ENCODE measurements around the gene DHX35. TPM values are rescaled to one million over a fixed set of nuclear protein-coding genes. Genes with fewer than 3 reads are reported as not detected.

The DHX35 gene
- total RNA-seq, 4 donors from 2014 or later: 4.4 to 14.7 (median 10.8) TPM

DNA sequence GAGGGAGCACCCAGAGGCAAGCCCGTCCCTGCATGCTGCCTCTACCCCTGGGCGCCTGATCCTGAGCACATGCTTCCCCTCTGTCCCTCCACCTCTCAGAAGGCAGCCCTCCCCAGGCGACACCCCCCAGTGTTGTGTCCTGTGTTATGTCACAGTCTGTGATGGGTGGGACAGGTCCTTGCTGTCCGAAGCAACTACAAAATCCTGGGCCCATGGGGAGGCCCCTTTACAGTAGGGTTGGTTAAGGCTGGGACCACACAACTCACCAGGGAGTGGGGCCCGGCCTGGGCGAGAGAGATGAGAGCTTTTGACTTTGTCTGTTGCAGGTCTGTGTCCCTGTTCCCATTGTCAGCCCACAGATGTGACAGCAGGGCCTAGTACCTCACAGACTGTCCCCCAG is 78.0 kb downstream of the DHX35 start:
- intact Hi-C loops (cut with DNase I): no loop called here
- no peaks in the 10 kb centered on the region for H3K27me3 ChIP-seq
- TF ChIP-seq CTCF (IDR thresholded peaks at IDR 0.05) (no peak), POLR2A (IDR thresholded peaks at IDR 0.05) (no peak)
- peaks cover 4 to 30% (median 17%) of the 10 kb centered on the region in 3 donors for H3K4me1 ChIP-seq
- peaks cover 0 to 69% (median 17%) of the 10 kb centered on the region in 3 donors for H3K36me3 ChIP-seq
- no peak overlapping the region for H3K27ac ChIP-seq
- H3K9me3 ChIP-seq: no peaks in the 10 kb centered on the region
- H3K4me3 ChIP-seq: no peak overlapping the region
- DNase-seq: no peak
- WGBS, 2 donors: 95 to 100% methylated on average over 1 to 3 of the region's 6 CpGs

- TF ChIP-seq POLR2A (IDR thresholded peaks at IDR 0.05) (no peak), CTCF (IDR thresholded peaks at IDR 0.05) (no peak)
- Histone ChIP-seq H3K36me3 (peaks cover 0 to 60% (median 17%) of the 10 kb centered on the region in 3 donors), H3K9me3 (no peaks in the 10 kb centered on the region), H3K27me3 (no peaks in the 10 kb centered on the region), H3K27ac (peak overlapping the region in 2 of 4 donors; percentile 49 to 76), H3K4me1 (peaks cover 4 to 21% (median 17%) of the 10 kb centered on the region in 3 donors), H3K4me3 (no peak overlapping the region)
- WGBS, 2 donors: 100% methylated on average over 3 of the region's 7 CpGs
- intact Hi-C loops (cut with DNase I): no loop called here
- no peak for DNase-seq
These were observed 78.9 kb downstream of the DHX35 start for GRCh38 chr20:39041067-39041466.

DNA sequence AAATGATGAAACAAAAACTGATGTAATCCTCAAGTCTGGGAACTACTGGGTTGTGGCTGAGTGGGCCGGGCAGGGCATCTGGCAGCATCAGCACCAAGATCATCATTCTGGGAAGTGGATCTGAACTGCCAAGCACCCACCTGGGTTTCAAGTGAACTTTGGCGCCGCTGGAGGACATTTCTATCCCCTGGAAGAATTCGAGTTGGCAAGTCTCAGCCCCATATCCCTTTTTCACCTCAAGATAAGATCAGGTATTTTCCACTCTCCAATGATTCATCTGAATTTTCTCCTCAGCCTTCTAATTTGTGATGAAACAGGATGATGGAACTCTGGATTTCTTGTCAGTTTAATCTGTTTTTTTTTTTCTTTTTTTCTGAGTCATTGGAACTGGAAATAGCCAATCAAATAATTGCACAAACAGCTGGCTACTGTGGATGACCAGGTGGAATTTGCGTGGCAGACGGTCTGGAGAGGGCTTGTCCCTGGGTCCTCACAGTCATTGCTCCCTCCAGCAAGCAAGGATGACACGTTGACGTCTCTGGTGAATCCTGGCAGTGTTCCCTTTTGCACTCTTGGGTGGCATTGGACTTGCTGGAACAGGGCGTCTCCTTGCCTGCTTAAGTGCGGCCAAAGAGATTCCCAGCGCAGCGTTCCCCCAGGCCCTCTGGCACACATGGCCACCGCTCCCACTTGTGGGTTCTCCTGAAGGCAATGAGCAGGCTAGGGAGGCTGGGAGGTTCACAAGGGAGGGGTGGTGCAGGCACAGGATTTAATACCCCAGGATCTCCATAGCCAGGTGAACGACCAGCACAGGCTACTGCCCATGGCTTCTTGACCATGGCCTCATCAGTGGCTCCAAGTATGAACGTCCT is 80.4 kb downstream of the DHX35 start:
- no peak overlapping the region for H3K4me3 ChIP-seq
- no peak for DNase-seq
- H3K4me1 ChIP-seq: peaks cover 4 to 18% (median 17%) of the 10 kb centered on the region in 3 donors
- intact Hi-C loops (cut with DNase I): no loop called here
- 34 to 45% methylated on average over 10 to 12 of the region's 15 CpGs for WGBS, 2 donors
- TF ChIP-seq CTCF (IDR thresholded peaks at IDR 0.05) (no peak), POLR2A (IDR thresholded peaks at IDR 0.05) (no peak)
- no peaks in the 10 kb centered on the region for H3K27me3 ChIP-seq
- peaks cover 0 to 45% (median 17%) of the 10 kb centered on the region in 3 donors for H3K36me3 ChIP-seq
- H3K9me3 ChIP-seq: no peaks in the 10 kb centered on the region
- H3K27ac ChIP-seq: peak overlapping the region; percentile 43 to 78 (median 70)

DNA sequence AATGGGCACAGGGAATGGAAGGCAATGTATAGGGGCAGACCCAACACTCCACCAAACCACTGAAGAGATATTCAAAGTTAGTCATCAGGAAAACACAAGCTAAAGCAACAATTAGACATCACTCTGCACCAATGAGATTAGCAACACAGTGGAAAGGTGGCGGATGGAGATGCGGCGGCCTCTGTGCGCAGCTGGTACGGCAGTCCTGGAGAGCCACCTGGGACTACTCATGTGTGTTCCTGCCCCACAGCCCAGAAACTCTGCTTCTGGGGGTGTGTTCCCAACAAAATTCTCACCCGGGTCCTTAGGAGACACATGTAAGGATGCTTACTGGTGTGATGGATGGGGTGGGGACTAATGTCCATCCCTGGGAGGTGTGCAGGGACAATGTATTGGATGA is 82.4 kb downstream of the DHX35 start:
- Histone ChIP-seq H3K27ac (no peak overlapping the region), H3K9me3 (no peaks in the 10 kb centered on the region), H3K27me3 (no peaks in the 10 kb centered on the region), H3K36me3 (peaks cover 0 to 25% (median 5%) of the 10 kb centered on the region in 3 donors), H3K4me3 (no peak overlapping the region), H3K4me1 (peaks cover 4 to 34% (median 18%) of the 10 kb centered on the region in 3 donors)
- intact Hi-C loops (cut with DNase I): no loop called here
- TF ChIP-seq POLR2A (IDR thresholded peaks at IDR 0.05) (no peak), CTCF (IDR thresholded peaks at IDR 0.05) (no peak)
- WGBS, 2 donors: 89 to 96% methylated on average over 6 of the region's 6 CpGs
- no peak for DNase-seq

- 87 to 90% methylated on average over 6 to 8 of the region's 8 CpGs for WGBS, 2 donors
- intact Hi-C loops (cut with DNase I): no loop called here
- H3K9me3 ChIP-seq: no peaks in the 10 kb centered on the region
- no peak overlapping the region for H3K27ac ChIP-seq
- no peak for TF ChIP-seq POLR2A (IDR thresholded peaks at IDR 0.05)
- TF ChIP-seq CTCF (IDR thresholded peaks at IDR 0.05): no peak
- peaks cover 12 to 45% (median 24%) of the 10 kb centered on the region in 3 donors for H3K4me1 ChIP-seq
- H3K27me3 ChIP-seq: no peaks in the 10 kb centered on the region
- H3K36me3 ChIP-seq: peaks cover 0 to 14% (median 5%) of the 10 kb centered on the region in 3 donors
- no peak overlapping the region for H3K4me3 ChIP-seq
- DNase-seq: no peak
These were observed 83.5 kb downstream of the DHX35 start for GRCh38 chr20:39045676-39046075.

All from esophagus squamous epithelium (tissue), 5 donors.